IMR-90 (cell line): ENCODE measurements around the gene GLRB. TPM values are rescaled to one million over a fixed set of nuclear protein-coding genes. Genes with fewer than 3 reads are reported as not detected.
A peak's percentile ranks its signal among the peaks of the same experiment; 100 is the strongest.

Source experiments
- ATAC-seq: fragments of 200-7000 bp; cut with Tn5 transposase; 2 replicates; pipeline ENCODE4 v1.9.1; 2020; ENCODE audit warnings: low read depth, mild to moderate bottlenecking, moderate library complexity
- BruUV-seq: library from RNA; stranded (reverse); fragments of 400-500 nt; replicated peaks from 2 replicates; lab custom pipeline; 2021; lab: Mats Ljungman, UMichigan
- CTCF ChIA-PET: fragments of 300-600 bp; formaldehyde crosslinking; extraction: SDS; loops from one replicate; lab custom pipeline; 2021; ENCODE audit warnings: antibody characterized with exemption; lab: Yijun Ruan, JAX
- POLR2A ChIA-PET: fragments of 300-600 bp; sonication (Branson Sonifier 250); formaldehyde crosslinking; loops from one replicate; lab custom pipeline; 2022; ENCODE audit warnings: antibody characterized with exemption; ENCODE audit not compliant: unreplicated experiment; lab: Charles Lee
- DNase-seq: peaks from one replicate; pipeline ENCODE4 v3.0.0; 2013
- H2AFZ ChIP-seq: replicated peaks from 2 replicates; pipeline ENCODE3; 2013; ENCODE audit warnings: low read length, mild to moderate bottlenecking; ENCODE audit not compliant: poor library complexity
- H2AK5ac ChIP-seq: 2 replicates; pipeline ENCODE4 v1.6.1; 2013; ENCODE audit warnings: low read depth, low read length, inconsistent platforms
- H2AK9ac ChIP-seq: replicated peaks from 2 replicates; pipeline ENCODE3; 2013; ENCODE audit warnings: mild to moderate bottlenecking, low read depth, low read length, moderate library complexity; ENCODE audit not compliant: poor library complexity
- H2BK120ac ChIP-seq: 2 replicates; pipeline ENCODE4 v1.6.1; 2013; ENCODE audit warnings: low read depth, low read length, inconsistent platforms
- H2BK15ac ChIP-seq: 3 replicates; pipeline ENCODE4 v1.6.1; 2013; ENCODE audit warnings: low read depth, low read length, inconsistent platforms
- H2BK20ac ChIP-seq: 2 replicates; pipeline ENCODE4 v1.6.1; 2013; ENCODE audit warnings: low read depth, mild to moderate bottlenecking, inconsistent platforms, low read length, moderate library complexity
- H2BK5ac ChIP-seq: 2 replicates; pipeline ENCODE4 v1.6.1; 2013; ENCODE audit warnings: mild to moderate bottlenecking, low read depth, low read length, inconsistent platforms; ENCODE audit not compliant: poor library complexity, severe bottlenecking
- H3K14ac ChIP-seq: replicated peaks from 2 replicates; pipeline ENCODE4 v1.6.1; 2013; ENCODE audit warnings: low read depth, low read length, inconsistent platforms
- H3K18ac ChIP-seq: 2 replicates; pipeline ENCODE4 v1.6.1; 2013; ENCODE audit warnings: low read depth, low read length, control low read depth
- H3K23ac ChIP-seq: 2 replicates; pipeline ENCODE4 v1.6.1; 2013; ENCODE audit warnings: low read depth, low read length, inconsistent platforms
- H3K27ac ChIP-seq: 2 replicates; pipeline ENCODE4 v1.5.1; 2013; ENCODE audit warnings: mild to moderate bottlenecking, control low read depth, low read length; ENCODE audit not compliant: insufficient read depth
- H3K27me3 ChIP-seq: 2 replicates; pipeline ENCODE4 v1.6.1; 2013; ENCODE audit warnings: low read length; ENCODE audit not compliant: control insufficient read depth, insufficient read depth
- H3K36me3 ChIP-seq: 2 replicates; pipeline ENCODE4 v1.6.1; 2013; ENCODE audit warnings: low read length, mixed read lengths; ENCODE audit not compliant: control insufficient read depth, insufficient read depth
- H3K4ac ChIP-seq: 2 replicates; pipeline ENCODE4 v1.6.1; 2013; ENCODE audit warnings: low read depth, low read length, inconsistent platforms
- H3K4me1 ChIP-seq: 2 replicates; pipeline ENCODE4 v1.6.1; 2013; ENCODE audit warnings: low read length, mixed read lengths; ENCODE audit not compliant: control insufficient read depth, insufficient read depth
- H3K4me2 ChIP-seq: 2 replicates; pipeline ENCODE4 v1.6.1; 2013; ENCODE audit warnings: low read depth, mild to moderate bottlenecking, control low read depth, low read length, moderate library complexity
- H3K4me3 ChIP-seq: 2 replicates; pipeline ENCODE4 v1.5.1; 2013; ENCODE audit warnings: low read depth, mild to moderate bottlenecking, control low read depth, low read length, moderate library complexity; ENCODE audit not compliant: insufficient read depth
- H3K56ac ChIP-seq: 2 replicates; pipeline ENCODE4 v1.6.1; 2013; ENCODE audit warnings: low read length, inconsistent platforms; ENCODE audit not compliant: insufficient read depth; ENCODE audit errors: extremely low read depth
- H3K79me1 ChIP-seq, 2 experiments: 2 replicates each; pipeline ENCODE4 v1.6.1; 2013; ENCODE audit warnings: low read length in 2 of 2, inconsistent platforms in 1 of 2, low read depth in 1 of 2
- H3K9ac ChIP-seq: 2 replicates; pipeline ENCODE4 v1.6.1; 2013; ENCODE audit warnings: low read depth, low read length, control low read depth
- H3K9me1 ChIP-seq: 2 replicates; pipeline ENCODE4 v1.6.1; 2013; ENCODE audit warnings: low read length, inconsistent platforms; ENCODE audit not compliant: insufficient read depth
- H3K9me3 ChIP-seq: 2 replicates; pipeline ENCODE4 v1.6.1; 2013; ENCODE audit warnings: low read length; ENCODE audit not compliant: control insufficient read depth, insufficient read depth
- H4K20me1 ChIP-seq: 2 replicates; pipeline ENCODE4 v1.6.1; 2013; ENCODE audit warnings: low read length, inconsistent platforms; ENCODE audit not compliant: insufficient read depth
- H4K5ac ChIP-seq: 2 replicates; pipeline ENCODE4 v1.6.1; 2013; ENCODE audit warnings: mild to moderate bottlenecking, low read depth, low read length, control low read depth
- H4K8ac ChIP-seq, 2 experiments: 2 replicates each; pipeline ENCODE4 v1.6.1; 2013; ENCODE audit warnings: low read depth in 2 of 2, low read length in 2 of 2, control low read depth in 1 of 2, inconsistent platforms in 1 of 2
- H4K91ac ChIP-seq: 2 replicates; pipeline ENCODE4 v1.6.1; 2013; ENCODE audit warnings: low read depth, low read length, inconsistent platforms; ENCODE audit not compliant: insufficient read depth
- SMC3 ChIP-seq: fragments of 150-350 bp; IDR thresholded peaks from 2 replicates; pipeline ENCODE4 v1.6.1; 2016; ENCODE audit warnings: low read depth, mild to moderate bottlenecking, antibody characterized with exemption, low read length, moderate library complexity
- whole genome bisulfite sequencing, 2 experiments: methylation state at CpG; one replicate each; pipeline versions ENCODE4 v1.1.5 to v1.1.7; 2013; ENCODE audit warnings: missing lambda C conversion rate in 2 of 2; ENCODE audit not compliant: insufficient read length in 1 of 2; ENCODE audit errors: extremely low coverage in 2 of 2; 5-methylcytosine and 5-hydroxymethylcytosine counted together
- dilution Hi-C: fragments of 300-500 bp; cut with HindIII; formaldehyde crosslinking; loops from one replicate; pipeline ENCODE4 v1.14.3; 2018; ENCODE audit warnings: low sequenced_read_pairs; ENCODE audit not compliant: unreplicated experiment
- in situ Hi-C: fragments of 300-500 bp; cut with MboI; formaldehyde crosslinking; loops from 3 replicates; pipeline ENCODE4 v1.14.3; 2019; ENCODE audit warnings: low sequenced_read_pairs, inconsistent platforms, mixed read lengths
- intact Hi-C: fragments of 100-400 bp; cut with micrococcal nuclease; formaldehyde crosslinking; loops from 2 replicates; pipeline ENCODE4 v1.10.0; 2022
- polyA plus RNA-seq, 3 experiments: library from polyadenylated mRNA; depleted of rRNA; stranded (reverse); fragments of >200 nt; gene quantifications; 2 replicates each; pipeline ENCODE4 v1.2.3, GENCODE V29; 2012; ENCODE audit warnings: low replicate concordance in 1 of 3
- total RNA-seq: library from RNA; depleted of rRNA; stranded (reverse); fragments of >200 nt; gene quantifications from 2 replicates; pipeline ENCODE4 v1.2.3, GENCODE V29; 2012

The GLRB gene
- total and polyA plus RNA-seq, 2 of the 4 experiments (the other 2 are of a cell fraction) = 3.0 to 3.2 TPM

GRCh38 chr4:157076578-157076947, 613 bp downstream of the GLRB start:
- Histone ChIP-seq H4K91ac (no peak overlapping the region), H2BK15ac (no peak overlapping the region), H3K56ac (no peak overlapping the region), H2BK120ac (0 out of 2 replicates have a peak overlapping the region, but pooled peaks have one; percentile 37), H4K8ac (peak overlapping the region; percentile 35 to 89; a peak in 2 of 4 replicates), H3K4me2 (peak overlapping the region; percentile 86), H3K9ac (no peak overlapping the region), H2AFZ (peak overlapping the region; percentile 94), H3K79me1 (peaks cover 0 to 4% of the 10 kb centered on the region in 2 experiments; a peak in 1 of 4 replicates), H2AK5ac (no peak overlapping the region), H2BK20ac (no peak overlapping the region), H3K9me3 (no peaks in the 10 kb centered on the region), H3K14ac (0 out of 2 replicates have a peak overlapping the region, but pooled peaks have one; percentile 9), H3K4me1 (peaks cover 4% of the 10 kb centered on the region; the same call in 1 of the 2 replicates), H3K18ac (no peak overlapping the region), H4K5ac (no peak overlapping the region), H3K4me3 (peak overlapping the region; percentile 96), H4K20me1 (no peaks in the 10 kb centered on the region), H2AK9ac (peak overlapping the region; percentile 77), H3K36me3 (no peaks in the 10 kb centered on the region), H3K27ac (no peak overlapping the region), H3K23ac (peak overlapping the region; percentile 56; the same call in 1 of the 2 replicates), H3K4ac (no peak overlapping the region), H2BK5ac (no peak overlapping the region), H3K27me3 (no peaks in the 10 kb centered on the region), H3K9me1 (no peaks in the 10 kb centered on the region)
- DNase-seq (no peak), ATAC-seq (no peak)
- in situ Hi-C loops = no loop called here
- ChIA-PET POLR2A (no interaction called here), CTCF (interaction anchor here (1.5 kb wide), 1 partner anchor 31 kb away, joined by 4 read pairs; no protein-coding TSS in a partner anchor)
- intact Hi-C loops = loop anchor here (5.0 kb wide), 1 partner anchor 36 kb away; no protein-coding TSS in a partner anchor
- dilution Hi-C loops = no loop called here
- no peak for TF ChIP-seq SMC3
- WGBS, 2 experiments = 10% methylated on average over 3 of the region's 8 CpGs; no CpG with 5 or more reads in 1 of the 2 experiments
- BruUV-seq = no TSS peak
